NCI-H2196 treated with DMSO at 0.1 percent for 48 hours (cell line): ENCODE results near the gene MUC5AC.
"Not testable (repeated sequence)": the region's sequence is repeated elsewhere in the genome, so short reads cannot be mapped to it uniquely, and the experiment has no call there.

Source experiments
- DNase-seq: peaks from one replicate; lab custom pipeline; 2025; ENCODE audit not compliant: unreplicated experiment; lab: John Stamatoyannopoulos, UW

Gene MUC5AC

GRCh38 chr11:1148752-1149180 is 9.0 kb upstream of the MUC5AC start:
- DNase-seq = no peak

GRCh38 chr11:1149545-1149944 is 8.2 kb upstream of the MUC5AC start:
- no peak for DNase-seq

GRCh38 chr11:1150116-1150515 is 7.6 kb upstream of the MUC5AC start:
- DNase-seq = no peak

GRCh38 chr11:1150769-1151365 is 6.9 kb upstream of the MUC5AC start:
- DNase-seq = no peak

GRCh38 chr11:1151366-1152315 is 6.1 kb upstream of the MUC5AC start:
- no peak for DNase-seq

- DNase-seq = no peak
Measured at GRCh38 chr11:1152316-1153104, 5.2 kb upstream of the MUC5AC start.

- DNase-seq = peak; percentile 29
Measured at GRCh38 chr11:1153105-1153950, 4.4 kb upstream of the MUC5AC start.

- DNase-seq = no peak
Measured at GRCh38 chr11:1153951-1154493, 3.7 kb upstream of the MUC5AC start.

- DNase-seq = not testable (repeated sequence)
Measured at GRCh38 chr11:1154656-1155055, 3.1 kb upstream of the MUC5AC start.

- DNase-seq = no peak
Measured at GRCh38 chr11:1155274-1155693, 2.5 kb upstream of the MUC5AC start.

- DNase-seq = no peak
Measured at GRCh38 chr11:1156506-1157340, 1.0 kb upstream of the MUC5AC start.

GRCh38 chr11:1157341-1157644 is 460 bp upstream of the MUC5AC start:
- DNase-seq = no peak

GRCh38 chr11:1158681-1159487 is 1.1 kb downstream of the MUC5AC start:
- no peak for DNase-seq

GRCh38 chr11:1159488-1160220 is 1.9 kb downstream of the MUC5AC start:
- not testable (repeated sequence) for DNase-seq

- no peak for DNase-seq
Measured at GRCh38 chr11:1160231-1161101, 2.7 kb downstream of the MUC5AC start.

- no peak for DNase-seq
Measured at GRCh38 chr11:1161410-1162137, 3.8 kb downstream of the MUC5AC start.

GRCh38 chr11:1162138-1162475 is 4.4 kb downstream of the MUC5AC start:
- no peak for DNase-seq
